K562 (cell line): Measurements from ENCODE around the gene ZNF264. TPM values are rescaled to one million over a fixed set of nuclear protein-coding genes. Genes with fewer than 3 reads are reported as not detected.

Source experiments
- ATAC-seq: fragments of 200-7000 bp; cut with Tn5 transposase; 3 replicates; pipeline ENCODE4 v1.9.1; 2020; ENCODE audit warnings: moderate library complexity
- BruUV-seq: library from RNA; stranded (reverse); fragments of 400-500 nt; replicated peaks from 2 replicates; lab custom pipeline; 2021; lab: Mats Ljungman, UMichigan
- CTCF ChIA-PET: fragments of 300-600 bp; formaldehyde crosslinking; extraction: SDS; loops from one replicate; lab custom pipeline; 2021; ENCODE audit warnings: low intra/inter-chr PET ratio; lab: Yijun Ruan, JAX
- POLR2A ChIA-PET: fragments of 300-600, 350-650 bp; sonication (Branson Sonifier 250); formaldehyde crosslinking; extraction: SDS; loops from one replicate; lab custom pipeline; 2021; ENCODE audit warnings: antibody characterized with exemption, inconsistent platforms; lab: Yijun Ruan, JAX
- DNase-seq, 4 experiments: peaks; one replicate each; pipeline versions ENCODE4 v3.0.0 to v3.0.0-alpha.2; 2011 to 2018; ENCODE audit warnings: low spot score in 3 of 4, mixed read lengths in 3 of 4; ENCODE audit errors: extremely low read depth in 1 of 4
- FAIRE-seq: peaks from 2 replicates; lab custom pipeline; 2011; peaks lifted over from hg19 to GRCh38; lab: Jason Lieb, UNC
- H2AFZ ChIP-seq: 2 replicates; pipeline ENCODE4 v1.6.0; 2011; ENCODE audit warnings: low read depth, low read length, control low read depth, inconsistent platforms
- H3K27ac ChIP-seq: fragments of 200-600 bp; 3 replicates; pipeline ENCODE4 v1.8.0; 2011; ENCODE audit warnings: low read depth, mild to moderate bottlenecking, control low read depth, inconsistent platforms, low read length, moderate library complexity, mixed read lengths; ENCODE audit errors: extremely low read depth
- H3K27me3 ChIP-seq, 2 experiments: fragments of 300-600 bp in 1 of 2; 2 replicates in 1 of 2; 3 replicates in 1 of 2; pipeline versions ENCODE4 v1.6.0 to v1.8.0; 2011; ENCODE audit warnings: inconsistent platforms in 2 of 2, low read length in 2 of 2, mild to moderate bottlenecking in 1 of 2, mixed read lengths in 1 of 2, moderate library complexity in 1 of 2; ENCODE audit not compliant: control insufficient read depth in 2 of 2, insufficient read depth in 2 of 2
- H3K36me3 ChIP-seq: fragments of 300-600 bp; 3 replicates; pipeline ENCODE4 v1.8.0; 2011; ENCODE audit warnings: mild to moderate bottlenecking, low read length, inconsistent platforms; ENCODE audit not compliant: control insufficient read depth, insufficient read depth
- H3K4me1 ChIP-seq, 2 experiments: fragments of 200-600 bp in 1 of 2; replicated peaks in 1 of 2; 2 replicates in 1 of 2; 3 replicates in 1 of 2; pipeline versions ENCODE4 v1.5.1 to v1.8.0; 2011; ENCODE audit warnings: inconsistent platforms in 2 of 2, low read length in 2 of 2, mild to moderate bottlenecking in 1 of 2, mixed read lengths in 1 of 2, moderate library complexity in 1 of 2; ENCODE audit not compliant: control insufficient read depth in 2 of 2, insufficient read depth in 2 of 2
- H3K4me2 ChIP-seq: 2 replicates; pipeline ENCODE4 v1.6.1; 2011; ENCODE audit warnings: low read length, control low read depth, inconsistent platforms, mixed read lengths; ENCODE audit not compliant: insufficient read depth
- H3K4me3 ChIP-seq: fragments of 200-600 bp; sonication (generic), shearing (Covaris generic); 2 replicates; pipeline ENCODE4 v1.5.1; 2016; ENCODE audit warnings: control low read depth, inconsistent platforms
- H3K79me2 ChIP-seq: fragments of 200-600 bp; 3 replicates; pipeline ENCODE4 v1.8.0; 2011; ENCODE audit warnings: low read length, inconsistent platforms; ENCODE audit not compliant: control insufficient read depth, insufficient read depth
- H3K9ac ChIP-seq, 2 experiments: 2 replicates each; pipeline versions ENCODE4 v1.6.0 to v1.6.1; 2011; ENCODE audit warnings: low read depth in 2 of 2, low read length in 2 of 2, control low read depth in 1 of 2, inconsistent platforms in 1 of 2, mild to moderate bottlenecking in 1 of 2, mixed read lengths in 1 of 2; ENCODE audit not compliant: insufficient read depth in 1 of 2
- H3K9me1 ChIP-seq: one replicate; pipeline ENCODE4 v1.6.0; 2011; ENCODE audit warnings: inconsistent platforms, mild to moderate bottlenecking, low read length, moderate library complexity; ENCODE audit not compliant: control insufficient read depth, insufficient read depth
- H3K9me3 ChIP-seq: replicated peaks from 2 replicates; pipeline ENCODE4 v1.5.1; 2011; ENCODE audit warnings: low read depth, low read length, inconsistent platforms; ENCODE audit not compliant: control insufficient read depth, insufficient read depth
- H4K20me1 ChIP-seq: replicated peaks from 2 replicates; pipeline ENCODE4 v1.6.1; 2011; ENCODE audit warnings: low read length, inconsistent platforms, mixed read lengths; ENCODE audit not compliant: control insufficient read depth, insufficient read depth
- CBFA2T3 ChIP-seq: fragments of 450-650 bp; IDR thresholded peaks from 2 replicates; pipeline ENCODE4 v1.6.1; 2017
- ETV6 ChIP-seq, 3 experiments: fragments of 150-350 bp in 1 of 3; sonication (generic) in 1 of 3; formaldehyde crosslinking in 1 of 3; IDR thresholded peaks; 2 replicates each; pipeline versions ENCODE4 v1.6.1 to v1.8.0; 2014 to 2022; ENCODE audit warnings: borderline replicate concordance in 2 of 3, low read depth in 2 of 3, antibody characterized with exemption in 1 of 3, low read length in 1 of 3, mild to moderate bottlenecking in 1 of 3, missing genetic modification reagents in 1 of 3
- JUND ChIP-seq, 2 experiments: IDR thresholded peaks; 2 replicates in 1 of 2; 3 replicates in 1 of 2; pipeline ENCODE4 v1.6.1; 2011; ENCODE audit warnings: borderline replicate concordance in 2 of 2, low read depth in 2 of 2, low read length in 2 of 2, improper control_type of control experiment in 1 of 2, missing biosample characterization in 1 of 2, missing genetic modification characterization in 1 of 2, missing genetic modification reagents in 1 of 2
- NKRF ChIP-seq: fragments of 450-650 bp; IDR thresholded peaks from 2 replicates; pipeline ENCODE4 v1.6.1; 2016; ENCODE audit warnings: borderline replicate concordance
- TARDBP ChIP-seq: fragments of 450-650 bp; IDR thresholded peaks from 2 replicates; pipeline ENCODE4 v1.6.1; 2016
- ZNF143 ChIP-seq: sonication (generic); formaldehyde crosslinking; IDR thresholded peaks from 2 replicates; pipeline ENCODE4 v1.9.0; 2022; ENCODE audit warnings: mild to moderate bottlenecking, missing genetic modification reagents
- ZNF212 ChIP-seq: fragments of 450-650 bp; formaldehyde crosslinking; IDR thresholded peaks from 2 replicates; pipeline ENCODE4 v1.4.0; 2020; ENCODE audit warnings: mild to moderate bottlenecking
- ZNF318 ChIP-seq, 2 experiments: fragments of 450-650 bp; IDR thresholded peaks; 2 replicates each; pipeline ENCODE4 v1.6.1; 2016; ENCODE audit warnings: mild to moderate bottlenecking in 2 of 2, borderline replicate concordance in 1 of 2, low read depth in 1 of 2, moderate library complexity in 1 of 2
- ZNF436 ChIP-seq: fragments of 250-450, 450-650 bp; sonication (Bioruptor Pico); formaldehyde crosslinking; IDR thresholded peaks from 2 replicates; pipeline ENCODE4 v1.7.0; 2020; ENCODE audit warnings: mild to moderate bottlenecking
- ZNF449 ChIP-seq: fragments of 250-450 bp; sonication (Bioruptor Pico); IDR thresholded peaks from 2 replicates; pipeline ENCODE4 v1.8.0; 2022; ENCODE audit warnings: moderate library complexity, mild to moderate bottlenecking, inconsistent platforms
- WGBS: fragments of 100-300 bp; shearing (Covaris generic); methylation state at CpG from one replicate; pipeline ENCODE4 v1.1.6; 2016; ENCODE audit warnings: low coverage, mixed read lengths; ENCODE audit not compliant: insufficient coverage; ENCODE audit errors: missing lambda C conversion rate; 5-methylcytosine and 5-hydroxymethylcytosine counted together
- in situ Hi-C: fragments of 300-500 bp; cut with MboI; formaldehyde crosslinking; loops from 4 replicates; pipeline ENCODE4 v1.15.0; 2018; ENCODE audit warnings: inconsistent platforms, mixed read lengths
- intact Hi-C: fragments of 100-400 bp; cut with micrococcal nuclease; formaldehyde crosslinking; loops from 2 replicates; pipeline ENCODE4 v1.14.2; 2022
- polyA plus RNA-seq, 8 experiments: library from polyadenylated mRNA; depleted of rRNA in 4 of 8; stranded (reverse) in 5 of 8; unstranded in 3 of 8; fragments of >200 nt; fragmentation: Nextera tagmentation in 2 of 8; fragmentation: Illumina TruSeq in 1 of 8; extraction: Ambion mirVana in 2 of 8; extraction: Trizol in 1 of 8; gene quantifications; 2 replicates each; pipeline versions ENCODE4 v1.2.1 to v1.2.3, GENCODE V29; 2011 to 2014; ENCODE audit warnings: inconsistent platforms in 1 of 8, missing spikeins in 1 of 8
- total RNA-seq, 7 experiments: library from RNA; depleted of rRNA in 6 of 7; stranded (reverse); fragments of >200 nt in 6 of 7; fragmentation: Illumina TruSeq in 2 of 7; extraction: Trizol in 2 of 7; gene quantifications; 2 replicates each; pipeline versions ENCODE4 v1.2.1 to v1.2.3, GENCODE V29; 2011 to 2021; ENCODE audit warnings: low replicate concordance in 1 of 7

Gene ZNF264
- total and polyA plus RNA-seq, 9 of the 15 experiments (the other 6 are each of a cell fraction or from before 2014, with no cell fraction given): 0.08 to 7.9 (median 1.3) TPM

DNA sequence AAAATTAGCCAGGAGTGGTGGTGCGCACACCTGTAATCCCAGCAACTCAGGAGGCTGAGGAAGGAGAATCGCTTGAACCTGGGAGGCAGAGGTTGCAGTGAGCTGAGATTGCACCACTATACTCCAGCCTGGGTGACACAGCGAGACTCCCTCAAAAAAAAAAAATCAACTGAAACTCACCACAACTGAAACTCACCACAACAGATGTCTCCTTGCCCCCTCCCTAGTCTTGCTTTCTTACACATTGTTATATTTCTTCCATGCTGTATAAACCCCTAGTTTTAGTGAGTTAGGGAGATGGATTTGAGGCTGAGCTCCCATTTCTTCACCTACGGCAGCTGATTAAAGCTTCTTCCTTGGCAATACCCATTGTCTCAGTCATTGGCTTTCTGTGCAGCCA lies 49.6 kb upstream of the ZNF264 start:
- ChIA-PET POLR2A (no interaction called here), CTCF (no interaction called here)
- H3K36me3 ChIP-seq: no peaks in the 10 kb centered on the region
- no peak overlapping the region for H3K4me3 ChIP-seq
- BruUV-seq: no TSS peak
- H2AFZ ChIP-seq: no peak overlapping the region
- in situ Hi-C loops (no loop called here), intact Hi-C loops (no loop called here)
- no peak overlapping the region for H3K9ac ChIP-seq
- ATAC-seq (no peak), FAIRE-seq (no peak), DNase-seq (no peak)
- no peaks in the 10 kb centered on the region for H3K9me1 ChIP-seq
- 0% methylated on average over 2 of the region's 4 CpGs for WGBS
- H3K27me3 ChIP-seq: no peaks in the 10 kb centered on the region
- H3K4me1 ChIP-seq: no peaks in the 10 kb centered on the region
- no peak overlapping the region for H3K4me2 ChIP-seq
- H3K27ac ChIP-seq: no peak overlapping the region
- H3K9me3 ChIP-seq: 0 out of 2 replicates have a peak, but pooled peaks cover 2% of the 10 kb centered on the region
- no peaks in the 10 kb centered on the region for H3K79me2 ChIP-seq
- H4K20me1 ChIP-seq: no peaks in the 10 kb centered on the region
- TF ChIP-seq JUND (IDR thresholded peaks at IDR 0.05; ENCODE audit: borderline replicate concordance, low read depth, low read length) (no peak), JUND (tag; IDR thresholded peaks at IDR 0.05; ENCODE audit: borderline replicate concordance, low read depth, low read length) (no peak), ZNF212 (CRISPR knock-in tag) (no peak), ZNF436 (CRISPR knock-in tag) (no peak), TARDBP (no peak), ZNF318 (IDR thresholded peaks at IDR 0.05; ENCODE audit: borderline replicate concordance in 1 of 2, low read depth in 1 of 2) (no peak), ETV6 (IDR thresholded peaks at IDR 0.05; ENCODE audit: borderline replicate concordance in 1 of 2, low read depth in 2 of 2, low read length in 1 of 2) (no peak), ETV6 (CRISPR knock-in tag; IDR thresholded peaks at IDR 0.05; ENCODE audit: borderline replicate concordance) (no peak), NKRF (no peak), CBFA2T3 (no peak), ZNF449 (CRISPR knock-in tag) (no peak), ZNF143 (CRISPR knock-in tag) (no peak)
